Measurements from ENCODE around the gene TCF4.
A peak's percentile ranks its signal among the peaks of the same experiment; 100 is the strongest.

The TCF4 gene

DNA sequence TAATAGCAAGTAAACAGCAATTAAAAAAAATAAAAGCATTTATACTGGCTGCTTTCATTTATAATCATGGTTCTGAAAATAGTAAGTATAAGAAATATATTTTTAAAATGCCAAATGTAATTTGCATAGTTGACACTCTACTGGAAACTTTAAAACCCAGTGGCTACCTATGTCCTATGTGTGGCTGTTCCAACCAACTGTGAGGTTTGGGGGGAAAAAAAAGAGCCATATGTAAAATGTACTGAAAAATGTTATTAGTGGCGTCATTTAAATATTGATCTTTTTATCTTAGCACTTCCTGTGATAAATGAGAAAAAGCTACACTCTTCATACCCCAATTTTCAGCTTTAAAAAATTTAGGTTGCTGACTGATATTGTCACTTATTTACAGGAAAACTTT, 270.7 kb downstream of the TCF4 start:
- Histone ChIP-seq H3K4me3 (no peak overlapping the region), H3K27ac (peak overlapping the region in 1 of 2 donors; percentile 93)
- TF ChIP-seq, protein P1, sequence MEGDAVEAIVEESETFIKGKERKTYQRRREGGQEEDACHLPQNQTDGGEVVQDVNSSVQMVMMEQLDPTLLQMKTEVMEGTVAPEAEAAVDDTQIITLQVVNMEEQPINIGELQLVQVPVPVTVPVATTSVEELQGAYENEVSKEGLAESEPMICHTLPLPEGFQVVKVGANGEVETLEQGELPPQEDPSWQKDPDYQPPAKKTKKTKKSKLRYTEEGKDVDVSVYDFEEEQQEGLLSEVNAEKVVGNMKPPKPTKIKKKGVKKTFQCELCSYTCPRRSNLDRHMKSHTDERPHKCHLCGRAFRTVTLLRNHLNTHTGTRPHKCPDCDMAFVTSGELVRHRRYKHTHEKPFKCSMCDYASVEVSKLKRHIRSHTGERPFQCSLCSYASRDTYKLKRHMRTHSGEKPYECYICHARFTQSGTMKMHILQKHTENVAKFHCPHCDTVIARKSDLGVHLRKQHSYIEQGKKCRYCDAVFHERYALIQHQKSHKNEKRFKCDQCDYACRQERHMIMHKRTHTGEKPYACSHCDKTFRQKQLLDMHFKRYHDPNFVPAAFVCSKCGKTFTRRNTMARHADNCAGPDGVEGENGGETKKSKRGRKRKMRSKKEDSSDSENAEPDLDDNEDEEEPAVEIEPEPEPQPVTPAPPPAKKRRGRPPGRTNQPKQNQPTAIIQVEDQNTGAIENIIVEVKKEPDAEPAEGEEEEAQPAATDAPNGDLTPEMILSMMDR (IDR thresholded peaks at IDR 0.05), result no peak
- no peak for DNase-seq (ENCODE audit: low spot score)

DNA sequence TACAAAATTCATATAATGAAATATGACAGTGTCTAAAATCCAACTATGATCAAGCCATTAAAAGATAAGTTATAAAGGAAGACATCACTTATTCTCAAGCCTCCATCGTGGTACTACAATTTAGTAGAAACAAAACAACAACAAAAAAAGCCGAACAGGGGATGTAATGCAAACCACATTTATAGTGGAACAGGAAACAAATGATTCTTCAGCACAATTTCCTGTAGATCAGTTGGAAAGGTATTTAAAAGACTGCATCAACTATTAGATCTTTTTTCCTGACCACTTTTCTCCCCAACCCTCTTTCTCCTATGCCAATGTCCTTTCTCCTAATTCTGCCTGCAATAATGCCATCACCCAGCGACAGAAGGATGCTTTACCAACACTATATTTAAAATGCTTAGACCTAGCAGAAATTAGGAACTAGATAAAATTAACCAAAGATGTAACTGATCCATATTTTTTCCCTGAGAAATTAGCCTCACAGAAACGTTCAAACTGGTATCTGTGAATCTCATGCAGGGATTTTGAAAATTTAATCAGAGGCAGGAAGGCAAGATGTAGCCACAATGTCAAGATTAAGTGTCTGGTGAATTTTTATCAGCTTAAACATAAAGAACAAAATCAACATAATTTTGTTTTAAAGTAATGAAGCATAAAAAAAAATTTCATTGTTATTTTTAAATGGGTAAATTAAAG, 271.4 kb downstream of the TCF4 start:
- Histone ChIP-seq H3K27ac (peak overlapping the region in 1 of 2 donors; percentile 22), H3K4me3 (no peak overlapping the region)
- DNase-seq (ENCODE audit: low spot score), result no peak
- TF ChIP-seq, protein P1 (IDR thresholded peaks at IDR 0.05), result no peak

DNA sequence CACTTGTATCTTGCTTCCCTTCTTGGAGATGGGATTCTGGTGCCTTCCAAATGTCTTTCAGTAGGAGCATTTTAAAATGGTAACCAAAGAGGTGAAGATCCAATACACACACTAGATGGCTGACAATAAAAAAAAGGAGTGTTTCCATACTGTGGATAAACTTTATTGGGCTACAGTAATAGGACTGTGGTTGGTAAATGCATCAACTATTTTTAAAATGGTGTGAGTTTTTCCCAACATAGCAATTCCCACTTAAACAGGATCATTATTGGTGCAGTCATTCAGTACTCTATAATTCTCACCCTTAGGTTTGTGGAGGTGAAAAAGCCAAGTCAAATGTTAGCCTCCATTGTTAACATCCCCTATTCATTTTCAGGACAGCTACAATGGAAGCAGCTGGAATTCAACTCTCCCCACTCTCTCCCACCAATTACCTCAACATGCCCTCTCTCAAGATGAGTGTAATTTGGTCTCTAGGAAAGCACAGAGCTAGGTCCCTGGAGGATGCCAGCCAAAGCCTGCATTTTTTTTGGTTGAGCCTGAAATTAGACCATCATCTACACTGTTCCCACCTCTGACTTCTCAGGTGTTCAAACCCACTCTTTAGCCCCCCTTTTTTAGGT, 273.3 kb downstream of the TCF4 start:
- DNase-seq (ENCODE audit: low spot score), result no peak
- no peak overlapping the region for H3K27ac ChIP-seq
- no peak overlapping the region for H3K4me3 ChIP-seq
- TF ChIP-seq, protein P1 (IDR thresholded peaks at IDR 0.05), result no peak

DNA sequence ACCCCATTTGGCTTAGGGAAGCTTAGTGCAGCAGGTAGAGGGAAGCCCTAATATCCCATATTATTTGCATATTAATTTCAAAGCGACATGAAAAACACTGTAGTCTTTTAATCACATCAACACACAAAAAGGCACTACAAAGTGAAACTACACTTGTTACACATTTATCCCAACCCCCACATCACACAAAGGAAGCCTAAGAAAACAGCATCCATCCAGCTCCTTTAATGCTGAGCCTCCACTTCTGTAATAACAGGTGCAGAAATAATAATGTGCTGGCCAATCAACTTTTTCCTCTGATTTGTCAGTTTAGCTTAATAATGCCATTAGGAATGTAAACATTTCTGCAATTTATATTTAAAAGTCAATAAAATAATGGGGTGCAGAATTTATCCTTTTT, 274.0 kb downstream of the TCF4 start:
- TF ChIP-seq, protein P1 (IDR thresholded peaks at IDR 0.05), result no peak
- H3K27ac ChIP-seq, result no peak overlapping the region
- no peak for DNase-seq (ENCODE audit: low spot score)
- H3K4me3 ChIP-seq, result no peak overlapping the region

DNA sequence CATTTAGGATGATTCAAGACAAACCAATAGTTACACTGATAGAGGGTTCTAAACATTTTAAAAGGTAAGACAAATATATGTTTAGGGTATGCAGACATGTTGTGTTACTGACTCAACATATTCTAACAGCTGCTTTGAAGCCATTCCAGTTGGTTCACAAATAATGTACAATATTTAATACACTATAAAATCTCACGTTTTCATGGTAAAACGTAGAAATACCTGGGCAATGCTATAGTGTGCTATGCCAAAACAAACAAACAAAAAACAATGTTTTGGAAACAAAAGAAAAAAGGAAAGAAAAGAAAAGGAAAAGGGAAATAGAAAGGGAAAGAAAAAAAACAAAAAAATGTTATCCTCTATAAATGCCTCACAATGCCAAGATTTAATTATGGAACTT, 277.1 kb downstream of the TCF4 start:
- DNase-seq (ENCODE audit: low spot score), result no peak
- Histone ChIP-seq H3K4me3 (no peak overlapping the region), H3K27ac (no peak overlapping the region)
- TF ChIP-seq, protein P1 (IDR thresholded peaks at IDR 0.05), result no peak

DNA sequence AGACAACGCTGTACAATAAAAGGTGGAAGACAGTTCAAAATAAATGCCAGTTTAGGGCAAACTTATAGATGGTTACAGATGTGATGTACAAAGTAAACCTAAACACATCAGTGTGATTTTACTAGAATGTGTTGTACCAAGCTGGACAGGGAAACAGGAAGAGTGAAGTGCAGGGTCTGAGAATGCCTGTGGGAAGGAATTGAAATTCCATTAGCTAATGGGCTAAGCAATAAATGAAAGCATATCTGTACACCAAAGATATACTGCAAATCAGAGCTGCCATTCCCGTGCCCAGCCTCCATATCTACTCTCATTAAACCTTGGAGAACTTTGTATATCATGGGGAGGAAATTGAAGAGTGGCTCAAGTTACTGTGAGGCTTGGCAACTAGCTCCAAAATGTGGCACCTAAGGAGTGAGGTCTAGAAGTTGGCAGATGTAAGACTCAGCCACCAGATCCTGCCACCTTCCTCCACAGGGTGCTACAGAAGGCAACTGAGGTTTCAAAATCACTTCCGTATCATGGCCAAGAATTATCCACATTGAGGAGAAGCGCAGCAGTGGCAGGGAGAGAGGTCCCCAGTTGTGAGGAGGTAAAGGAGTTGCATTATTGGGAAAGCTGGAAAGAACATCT, 277.8 kb downstream of the TCF4 start:
- no peak for DNase-seq (ENCODE audit: low spot score)
- TF ChIP-seq, protein P1 (IDR thresholded peaks at IDR 0.05), result no peak
- H3K4me3 ChIP-seq, result no peak overlapping the region
- H3K27ac ChIP-seq, result peak overlapping the region in 1 of 2 donors; percentile 5

Data from coronary artery (tissue), 2 donors.